CMK (cell line): ENCODE results near the gene PCDHB16.
A peak's percentile ranks its signal among the peaks of the same experiment; 100 is the strongest.
"Not testable (repeated sequence)": the region's sequence is repeated elsewhere in the genome, so short reads cannot be mapped to it uniquely, and the experiment has no call there.

Experiments
- DNase-seq: peaks from one replicate; pipeline ENCODE4 v3.0.0-alpha.2; 2010; ENCODE audit warnings: low read depth

Gene PCDHB16

DNA sequence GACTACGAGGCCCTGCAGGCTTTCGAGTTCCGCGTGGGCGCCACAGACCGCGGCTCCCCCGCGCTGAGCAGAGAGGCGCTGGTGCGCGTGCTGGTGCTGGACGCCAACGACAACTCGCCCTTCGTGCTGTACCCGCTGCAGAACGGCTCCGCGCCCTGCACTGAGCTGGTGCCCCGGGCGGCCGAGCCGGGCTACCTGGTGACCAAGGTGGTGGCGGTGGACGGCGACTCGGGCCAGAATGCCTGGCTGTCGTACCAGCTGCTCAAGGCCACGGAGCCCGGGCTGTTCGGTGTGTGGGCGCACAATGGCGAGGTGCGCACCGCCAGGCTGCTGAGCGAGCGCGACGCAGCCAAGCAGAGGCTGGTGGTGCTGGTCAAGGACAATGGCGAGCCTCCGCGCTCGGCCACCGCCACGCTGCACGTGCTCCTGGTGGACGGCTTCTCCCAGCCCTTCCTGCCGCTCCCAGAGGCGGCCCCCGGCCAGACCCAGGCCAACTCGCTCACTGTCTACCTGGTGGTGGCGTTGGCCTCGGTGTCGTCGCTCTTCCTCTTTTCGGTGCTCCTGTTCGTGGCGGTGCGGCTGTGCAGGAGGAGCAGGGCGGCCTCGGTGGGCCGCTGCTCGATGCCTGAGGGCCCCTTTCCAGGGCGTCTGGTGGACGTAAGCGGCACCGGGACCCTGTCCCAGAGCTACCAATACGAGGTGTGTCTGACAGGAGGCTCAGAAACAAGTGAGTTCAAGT, 2.1 kb downstream of the PCDHB16 start:
- not testable (repeated sequence) for DNase-seq

DNA sequence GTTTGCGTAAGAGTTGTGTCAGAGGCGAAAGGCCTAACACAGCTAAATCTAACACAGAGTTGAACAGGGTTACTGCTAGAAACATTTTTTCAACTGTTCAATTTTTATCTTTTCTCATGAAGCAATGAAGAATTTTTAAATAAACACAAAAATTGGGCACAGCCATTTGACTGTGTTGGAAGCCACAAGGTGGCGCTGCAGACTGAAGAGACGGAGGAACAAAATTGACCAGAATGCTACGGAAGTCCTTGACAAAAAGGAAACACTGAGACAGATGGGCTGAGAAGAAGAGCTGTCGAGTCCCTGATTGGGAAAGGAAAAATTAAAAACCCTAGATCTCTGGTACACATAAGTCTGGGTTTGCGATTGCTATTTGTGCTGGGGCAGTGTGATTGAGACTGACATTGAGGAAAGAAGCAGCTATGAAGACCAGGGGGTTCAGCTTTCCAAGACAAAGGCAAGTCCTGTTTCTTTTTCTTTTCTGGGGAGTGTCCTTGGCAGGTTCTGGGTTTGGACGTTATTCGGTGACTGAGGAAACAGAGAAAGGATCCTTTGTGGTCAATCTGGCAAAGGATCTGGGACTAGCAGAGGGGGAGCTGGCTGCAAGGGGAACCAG, 4.8 kb downstream of the PCDHB16 start, which contains the start of gene PCDHB9:
PCDHB9 (plus strand) TSS at position 265 of the 616 bp plus-strand sequence; CDS start at position 423, 158 bp downstream.
- peak; percentile 22 for DNase-seq

DNA sequence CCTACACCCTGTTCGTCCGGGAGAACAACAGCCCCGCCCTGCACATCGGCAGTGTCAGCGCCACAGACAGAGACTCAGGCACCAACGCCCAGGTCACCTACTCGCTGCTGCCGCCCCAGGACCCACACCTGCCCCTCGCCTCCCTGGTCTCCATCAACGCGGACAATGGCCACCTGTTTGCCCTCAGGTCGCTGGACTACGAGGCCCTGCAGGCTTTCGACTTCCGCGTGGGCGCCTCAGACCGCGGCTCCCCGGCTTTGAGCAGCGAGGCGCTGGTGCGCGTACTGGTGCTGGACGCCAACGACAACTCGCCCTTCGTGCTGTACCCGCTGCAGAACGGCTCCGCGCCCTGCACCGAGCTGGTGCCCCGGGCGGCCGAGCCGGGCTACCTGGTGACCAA, 6.5 kb downstream of the PCDHB16 start:
- not testable (repeated sequence) for DNase-seq

DNA sequence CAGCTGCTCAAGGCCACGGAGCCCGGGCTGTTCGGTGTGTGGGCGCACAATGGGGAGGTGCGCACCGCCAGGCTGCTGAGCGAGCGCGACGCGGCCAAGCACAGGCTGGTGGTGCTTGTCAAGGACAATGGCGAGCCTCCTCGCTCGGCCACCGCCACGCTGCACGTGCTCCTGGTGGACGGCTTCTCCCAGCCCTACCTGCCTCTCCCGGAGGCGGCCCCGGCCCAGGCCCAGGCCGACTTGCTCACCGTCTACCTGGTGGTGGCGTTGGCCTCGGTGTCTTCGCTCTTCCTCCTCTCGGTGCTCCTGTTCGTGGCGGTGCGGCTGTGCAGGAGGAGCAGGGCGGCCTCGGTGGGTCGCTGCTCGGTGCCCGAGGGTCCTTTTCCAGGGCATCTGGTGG, 6.9 kb downstream of the PCDHB16 start:
- DNase-seq: not testable (repeated sequence)

DNA sequence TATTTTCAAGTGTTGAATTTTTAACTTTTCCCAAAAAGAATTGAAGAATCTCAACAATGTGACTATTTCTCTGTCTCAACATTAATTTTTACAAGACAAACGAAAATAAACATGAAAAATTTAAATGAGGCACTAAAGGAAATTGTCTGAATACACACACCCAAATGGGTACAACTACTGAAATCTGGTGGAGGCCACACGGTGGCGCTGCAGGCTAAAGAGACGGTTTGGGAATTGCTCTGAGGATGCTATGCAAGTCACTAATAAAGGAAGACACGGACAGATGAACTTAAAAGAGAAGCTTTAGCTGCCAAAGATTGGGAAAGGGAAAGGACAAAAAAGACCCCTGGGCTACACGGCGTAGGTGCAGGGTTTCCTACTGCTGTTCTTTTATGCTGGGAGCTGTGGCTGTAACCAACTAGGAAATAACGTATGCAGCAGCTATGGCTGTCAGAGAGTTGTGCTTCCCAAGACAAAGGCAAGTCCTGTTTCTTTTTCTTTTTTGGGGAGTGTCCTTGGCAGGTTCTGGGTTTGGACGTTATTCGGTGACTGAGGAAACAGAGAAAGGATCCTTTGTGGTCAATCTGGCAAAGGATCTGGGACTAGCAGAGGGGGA, 10.0 kb downstream of the PCDHB16 start, which contains the start of gene PCDHB10:
PCDHB10 (plus strand) TSS at position 244 of the 616 bp plus-strand sequence; CDS start at position 444, 200 bp downstream.
- DNase-seq: peak; percentile 1

DNA sequence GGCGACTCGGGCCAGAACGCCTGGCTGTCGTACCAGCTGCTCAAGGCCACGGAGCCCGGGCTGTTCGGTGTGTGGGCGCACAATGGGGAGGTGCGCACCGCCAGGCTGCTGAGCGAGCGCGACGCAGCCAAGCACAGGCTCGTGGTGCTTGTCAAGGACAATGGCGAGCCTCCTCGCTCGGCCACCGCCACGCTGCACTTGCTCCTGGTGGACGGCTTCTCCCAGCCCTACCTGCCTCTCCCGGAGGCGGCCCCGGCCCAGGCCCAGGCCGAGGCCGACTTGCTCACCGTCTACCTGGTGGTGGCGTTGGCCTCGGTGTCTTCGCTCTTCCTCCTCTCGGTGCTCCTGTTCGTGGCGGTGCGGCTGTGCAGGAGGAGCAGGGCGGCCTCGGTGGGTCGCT, 12.1 kb downstream of the PCDHB16 start:
- DNase-seq: not testable (repeated sequence)

DNA sequence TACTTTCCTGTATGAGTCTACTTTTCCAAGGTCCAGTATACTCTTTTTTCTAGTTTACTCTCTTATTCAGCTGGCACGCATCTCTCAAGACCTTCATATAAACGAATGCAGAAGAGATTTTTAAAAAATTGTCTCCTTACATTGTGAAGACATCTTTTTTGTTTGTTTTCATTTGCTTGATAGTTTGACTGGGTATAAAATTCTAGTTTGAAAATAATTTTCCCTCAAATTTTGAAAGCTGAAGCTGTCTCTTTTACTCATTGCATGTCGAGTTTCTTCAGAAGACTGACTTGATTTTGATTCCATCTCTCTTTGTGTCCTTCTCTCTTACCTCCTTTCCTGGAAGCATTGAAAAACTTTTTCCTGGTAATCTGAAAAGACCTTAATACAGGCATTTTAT, 14.2 kb downstream of the PCDHB16 start:
- no peak for DNase-seq

DNA sequence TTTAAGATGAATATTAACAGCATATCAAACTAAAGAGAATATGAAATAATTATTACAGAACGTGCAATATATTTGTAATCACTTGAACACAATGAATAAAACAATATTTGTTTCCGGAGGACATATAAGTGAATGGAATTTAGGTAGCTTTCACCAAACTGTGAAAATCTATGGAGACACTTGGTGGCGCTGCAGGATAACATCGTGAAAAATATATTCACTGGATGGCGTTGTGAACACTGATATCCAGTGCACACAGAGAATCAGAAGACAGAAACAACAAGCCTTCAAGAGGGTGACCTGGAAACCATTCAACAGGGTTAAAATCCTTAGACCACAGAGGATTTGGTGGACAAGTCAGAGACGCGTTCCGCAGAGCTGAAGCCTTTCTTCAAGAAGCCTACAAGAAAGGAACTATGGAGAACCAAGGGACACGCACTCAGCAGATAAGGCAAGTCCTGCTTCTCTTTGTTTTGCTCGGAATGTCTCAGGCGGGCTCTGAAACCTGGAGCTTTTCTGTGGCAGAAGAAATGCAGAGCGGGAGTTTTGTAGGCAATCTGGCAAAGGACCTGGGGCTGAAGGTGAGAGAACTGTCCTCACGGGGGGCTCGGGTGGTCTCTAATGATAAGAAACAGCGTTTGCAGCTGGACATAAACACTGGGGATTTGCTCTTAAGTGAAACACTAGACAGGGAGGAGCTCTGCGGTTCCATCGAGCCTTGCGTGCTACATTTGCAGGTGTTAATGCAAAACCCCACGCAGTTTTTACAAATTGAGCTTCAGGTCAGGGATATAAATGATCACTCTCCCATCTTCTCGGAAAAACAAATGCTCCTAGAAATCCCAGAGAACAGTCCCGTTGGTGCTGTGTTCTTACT, 17.4 kb downstream of the PCDHB16 start, which contains the start of gene PCDHB11:
PCDHB11 (plus strand) TSS at position 269 of the 877 bp plus-strand sequence; CDS start at position 417, 148 bp downstream.
- DNase-seq: no peak

DNA sequence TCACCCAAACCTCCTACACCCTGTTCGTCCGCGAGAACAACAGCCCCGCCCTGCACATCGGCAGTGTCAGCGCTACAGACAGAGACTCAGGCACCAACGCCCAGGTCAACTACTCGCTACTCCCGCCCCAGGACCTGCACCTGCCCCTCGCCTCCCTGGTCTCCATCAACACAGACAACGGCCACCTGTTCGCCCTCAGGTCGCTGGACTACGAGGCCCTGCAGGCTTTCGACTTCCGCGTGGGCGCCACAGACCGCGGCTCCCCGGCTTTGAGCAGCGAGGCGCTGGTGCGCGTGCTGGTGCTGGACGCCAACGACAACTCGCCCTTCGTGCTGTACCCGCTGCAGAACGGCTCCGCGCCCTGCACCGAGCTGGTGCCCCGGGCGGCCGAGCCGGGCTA, 18.9 kb downstream of the PCDHB16 start:
- not testable (repeated sequence) for DNase-seq

DNA sequence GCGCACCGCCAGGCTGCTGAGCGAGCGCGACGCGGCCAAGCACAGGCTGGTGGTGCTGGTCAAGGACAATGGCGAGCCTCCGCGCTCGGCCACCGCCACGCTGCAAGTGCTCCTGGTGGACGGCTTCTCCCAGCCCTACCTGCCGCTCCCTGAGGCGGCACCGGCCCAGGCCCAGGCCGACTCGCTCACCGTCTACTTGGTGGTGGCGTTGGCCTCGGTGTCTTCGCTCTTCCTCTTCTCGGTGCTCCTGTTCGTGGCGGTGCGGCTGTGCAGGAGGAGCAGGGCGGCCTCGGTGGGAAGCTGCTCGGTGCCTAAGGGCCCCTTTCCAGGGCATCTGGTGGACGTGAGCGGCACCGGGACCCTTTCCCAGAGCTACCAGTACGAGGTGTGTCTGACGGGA, 19.5 kb downstream of the PCDHB16 start:
- not testable (repeated sequence) for DNase-seq

DNA sequence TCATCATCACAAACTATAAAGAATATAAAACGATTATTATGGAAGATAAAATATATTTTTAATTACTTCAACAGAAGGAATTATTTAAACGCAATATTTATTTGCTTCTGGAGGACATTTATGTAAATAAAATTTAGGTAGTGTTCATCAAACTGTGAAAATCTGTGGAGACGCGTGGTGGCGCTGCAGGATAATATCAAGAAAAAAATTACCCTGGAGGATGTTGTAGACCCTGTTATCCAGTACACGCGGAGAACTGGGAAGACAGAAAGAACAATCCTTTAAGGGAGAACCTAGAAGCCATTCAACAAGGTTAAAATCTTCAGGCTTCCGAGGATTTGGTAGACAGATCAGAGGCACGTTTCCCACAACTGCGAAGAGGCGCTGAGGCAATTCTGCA, 26.3 kb downstream of the PCDHB16 start, which contains the start of gene PCDHB12:
PCDHB12 (plus strand) TSS at position 242 of the 400 bp plus-strand sequence. CDS start 189 bp downstream, outside the sequence.
- DNase-seq: no peak

DNA sequence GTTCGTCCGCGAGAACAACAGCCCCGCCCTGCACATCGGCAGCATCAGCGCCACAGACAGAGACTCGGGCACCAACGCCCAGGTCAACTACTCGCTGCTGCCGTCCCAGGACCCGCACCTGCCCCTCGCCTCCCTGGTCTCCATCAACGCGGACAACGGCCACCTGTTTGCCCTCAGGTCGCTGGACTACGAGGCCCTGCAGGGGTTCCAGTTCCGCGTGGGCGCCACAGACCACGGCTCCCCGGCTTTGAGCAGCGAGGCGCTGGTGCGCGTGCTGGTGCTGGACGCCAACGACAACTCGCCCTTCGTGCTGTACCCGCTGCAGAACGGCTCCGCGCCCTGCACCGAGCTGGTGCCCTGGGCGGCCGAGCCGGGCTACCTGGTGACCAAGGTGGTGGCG, 28.1 kb downstream of the PCDHB16 start:
- not testable (repeated sequence) for DNase-seq

DNA sequence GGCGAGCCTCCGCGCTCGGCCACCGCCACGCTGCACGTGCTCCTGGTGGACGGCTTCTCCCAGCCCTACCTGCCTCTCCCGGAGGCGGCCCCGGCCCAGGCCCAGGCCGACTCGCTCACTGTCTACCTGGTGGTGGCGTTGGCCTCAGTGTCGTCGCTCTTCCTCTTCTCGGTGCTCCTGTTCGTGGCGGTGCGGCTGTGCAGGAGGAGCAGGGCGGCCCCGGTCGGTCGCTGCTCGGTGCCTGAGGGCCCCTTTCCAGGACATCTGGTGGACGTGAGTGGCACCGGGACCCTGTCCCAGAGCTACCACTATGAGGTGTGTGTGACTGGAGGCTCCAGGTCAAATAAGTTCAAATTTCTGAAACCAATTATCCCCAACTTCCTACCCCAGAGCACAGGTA, 28.7 kb downstream of the PCDHB16 start:
- DNase-seq: not testable (repeated sequence)

DNA sequence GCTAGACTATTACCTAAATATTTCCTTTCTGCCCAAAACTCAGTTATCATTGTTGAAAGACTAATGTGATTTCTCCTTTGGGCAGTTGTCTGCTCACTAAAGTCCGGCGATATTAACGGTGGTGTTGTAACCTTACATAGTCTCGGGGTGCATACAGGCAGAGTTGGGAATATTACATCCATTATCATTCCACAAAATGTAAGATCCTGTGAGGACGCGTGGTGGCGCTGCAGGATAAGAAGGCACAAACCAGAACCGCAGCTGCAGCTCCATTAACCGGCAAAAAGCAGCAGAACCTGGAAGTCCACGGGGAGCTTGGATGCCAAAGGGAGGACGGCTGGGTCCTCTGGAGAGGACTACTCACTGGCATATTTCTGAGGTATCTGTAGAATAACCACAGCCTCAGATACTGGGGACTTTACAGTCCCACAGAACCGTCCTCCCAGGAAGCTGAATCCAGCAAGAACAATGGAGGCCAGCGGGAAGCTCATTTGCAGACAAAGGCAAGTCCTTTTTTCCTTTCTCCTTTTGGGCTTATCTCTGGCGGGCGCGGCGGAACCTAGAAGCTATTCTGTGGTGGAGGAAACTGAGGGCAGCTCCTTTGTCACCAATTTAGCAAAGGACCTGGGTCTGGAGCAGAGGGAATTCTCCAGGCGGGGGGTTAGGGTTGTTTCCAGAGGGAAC, 31.6 kb downstream of the PCDHB16 start, which contains the start of gene PCDHB13:
PCDHB13 (plus strand) TSS at position 264 of the 684 bp plus-strand sequence; CDS start at position 469, 205 bp downstream.
- not testable (repeated sequence) for DNase-seq

DNA sequence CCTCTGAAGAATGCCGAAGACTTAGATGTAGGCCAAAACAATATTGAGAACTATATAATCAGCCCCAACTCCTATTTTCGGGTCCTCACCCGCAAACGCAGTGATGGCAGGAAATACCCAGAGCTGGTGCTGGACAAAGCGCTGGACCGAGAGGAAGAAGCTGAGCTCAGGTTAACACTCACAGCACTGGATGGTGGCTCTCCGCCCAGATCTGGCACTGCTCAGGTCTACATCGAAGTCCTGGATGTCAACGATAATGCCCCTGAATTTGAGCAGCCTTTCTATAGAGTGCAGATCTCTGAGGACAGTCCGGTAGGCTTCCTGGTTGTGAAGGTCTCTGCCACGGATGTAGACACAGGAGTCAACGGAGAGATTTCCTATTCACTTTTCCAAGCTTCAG, 32.4 kb downstream of the PCDHB16 start:
- DNase-seq: not testable (repeated sequence)

DNA sequence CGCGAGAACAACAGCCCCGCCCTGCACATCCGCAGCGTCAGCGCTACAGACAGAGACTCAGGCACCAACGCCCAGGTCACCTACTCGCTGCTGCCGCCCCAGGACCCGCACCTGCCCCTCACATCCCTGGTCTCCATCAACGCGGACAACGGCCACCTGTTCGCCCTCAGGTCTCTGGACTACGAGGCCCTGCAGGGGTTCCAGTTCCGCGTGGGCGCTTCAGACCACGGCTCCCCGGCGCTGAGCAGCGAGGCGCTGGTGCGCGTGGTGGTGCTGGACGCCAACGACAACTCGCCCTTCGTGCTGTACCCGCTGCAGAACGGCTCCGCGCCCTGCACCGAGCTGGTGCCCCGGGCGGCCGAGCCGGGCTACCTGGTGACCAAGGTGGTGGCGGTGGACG, 33.3 kb downstream of the PCDHB16 start:
- DNase-seq: not testable (repeated sequence)

DNA sequence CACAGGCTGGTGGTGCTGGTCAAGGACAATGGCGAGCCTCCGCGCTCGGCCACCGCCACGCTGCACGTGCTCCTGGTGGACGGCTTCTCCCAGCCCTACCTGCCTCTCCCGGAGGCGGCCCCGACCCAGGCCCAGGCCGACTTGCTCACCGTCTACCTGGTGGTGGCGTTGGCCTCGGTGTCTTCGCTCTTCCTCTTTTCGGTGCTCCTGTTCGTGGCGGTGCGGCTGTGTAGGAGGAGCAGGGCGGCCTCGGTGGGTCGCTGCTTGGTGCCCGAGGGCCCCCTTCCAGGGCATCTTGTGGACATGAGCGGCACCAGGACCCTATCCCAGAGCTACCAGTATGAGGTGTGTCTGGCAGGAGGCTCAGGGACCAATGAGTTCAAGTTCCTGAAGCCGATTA, 33.8 kb downstream of the PCDHB16 start:
- DNase-seq: not testable (repeated sequence)

DNA sequence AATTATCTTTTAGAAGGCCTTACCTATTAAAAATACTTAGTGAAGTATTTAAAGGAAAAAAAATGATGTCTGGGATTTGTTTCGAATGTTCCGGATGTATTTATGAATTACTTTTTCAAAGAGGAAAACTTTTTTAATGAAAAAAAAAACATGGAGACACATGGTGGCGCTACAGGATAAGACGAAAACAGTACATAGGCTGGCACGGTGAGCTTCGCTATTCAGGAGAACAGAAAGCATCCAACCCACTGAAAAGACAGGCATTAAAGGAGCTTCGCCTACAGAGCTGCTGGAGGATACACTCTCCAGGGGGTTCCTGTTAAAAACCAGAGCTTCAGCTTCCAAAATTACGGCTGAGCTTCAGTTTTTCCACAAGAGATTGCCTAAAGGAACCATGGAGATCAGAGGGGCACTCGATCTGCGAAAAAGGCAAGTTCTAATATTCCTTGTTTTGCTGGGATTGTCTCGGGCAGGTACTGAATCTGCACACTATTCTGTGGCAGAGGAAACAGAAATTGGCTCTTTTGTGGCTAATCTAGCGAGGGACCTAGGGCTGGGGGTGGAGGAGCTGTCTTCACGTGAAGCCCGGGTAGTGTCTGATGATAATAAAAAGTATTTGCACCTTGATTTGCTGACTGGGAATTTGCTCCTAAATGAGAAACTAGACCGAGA, 41.1 kb downstream of the PCDHB16 start, which contains the start of gene PCDHB14:
PCDHB14 (plus strand) TSS at position 232 of the 672 bp plus-strand sequence; CDS start at position 395, 163 bp downstream.
- peak; percentile 4 for DNase-seq

DNA sequence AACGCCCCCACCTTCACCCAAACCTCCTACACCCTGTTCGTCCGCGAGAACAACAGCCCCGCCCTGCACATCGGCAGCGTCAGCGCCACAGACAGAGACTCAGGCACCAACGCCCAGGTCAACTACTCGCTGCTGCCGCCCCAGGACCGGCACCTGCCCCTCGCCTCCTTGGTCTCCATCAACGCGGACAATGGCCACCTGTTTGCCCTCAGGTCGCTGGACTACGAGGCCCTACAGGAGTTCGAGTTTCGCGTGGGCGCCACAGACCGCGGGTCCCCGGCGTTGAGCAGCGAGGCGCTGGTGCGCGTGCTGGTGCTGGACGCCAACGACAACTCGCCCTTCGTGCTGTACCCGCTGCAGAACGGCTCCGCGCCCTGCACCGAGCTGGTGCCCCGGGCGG, 42.7 kb downstream of the PCDHB16 start:
- not testable (repeated sequence) for DNase-seq

DNA sequence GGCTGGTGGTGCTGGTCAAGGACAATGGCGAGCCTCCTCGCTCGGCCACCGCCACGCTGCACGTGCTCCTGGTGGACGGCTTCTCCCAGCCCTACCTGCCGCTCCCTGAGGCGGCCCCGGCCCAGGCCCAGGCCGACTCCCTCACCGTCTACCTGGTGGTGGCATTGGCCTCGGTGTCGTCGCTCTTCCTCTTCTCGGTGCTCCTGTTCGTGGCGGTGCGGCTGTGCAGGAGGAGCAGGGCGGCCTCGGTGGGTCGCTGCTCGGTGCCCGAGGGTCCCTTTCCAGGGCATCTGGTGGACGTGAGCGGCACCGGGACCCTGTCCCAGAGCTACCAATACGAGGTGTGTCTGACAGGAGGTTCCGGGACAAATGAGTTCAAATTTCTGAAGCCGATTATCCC, 43.2 kb downstream of the PCDHB16 start:
- not testable (repeated sequence) for DNase-seq
